HG02610 (cell line): ENCODE data around the gene OLFML1.

Source experiments
- ATAC-seq: cut with Tn5 transposase; IDR thresholded peaks from one replicate; pipeline ENCODE4 v1.9.1; 2021; ENCODE audit warnings: mild to moderate bottlenecking, moderate library complexity; ENCODE audit not compliant: unreplicated experiment

The OLFML1 gene

DNA sequence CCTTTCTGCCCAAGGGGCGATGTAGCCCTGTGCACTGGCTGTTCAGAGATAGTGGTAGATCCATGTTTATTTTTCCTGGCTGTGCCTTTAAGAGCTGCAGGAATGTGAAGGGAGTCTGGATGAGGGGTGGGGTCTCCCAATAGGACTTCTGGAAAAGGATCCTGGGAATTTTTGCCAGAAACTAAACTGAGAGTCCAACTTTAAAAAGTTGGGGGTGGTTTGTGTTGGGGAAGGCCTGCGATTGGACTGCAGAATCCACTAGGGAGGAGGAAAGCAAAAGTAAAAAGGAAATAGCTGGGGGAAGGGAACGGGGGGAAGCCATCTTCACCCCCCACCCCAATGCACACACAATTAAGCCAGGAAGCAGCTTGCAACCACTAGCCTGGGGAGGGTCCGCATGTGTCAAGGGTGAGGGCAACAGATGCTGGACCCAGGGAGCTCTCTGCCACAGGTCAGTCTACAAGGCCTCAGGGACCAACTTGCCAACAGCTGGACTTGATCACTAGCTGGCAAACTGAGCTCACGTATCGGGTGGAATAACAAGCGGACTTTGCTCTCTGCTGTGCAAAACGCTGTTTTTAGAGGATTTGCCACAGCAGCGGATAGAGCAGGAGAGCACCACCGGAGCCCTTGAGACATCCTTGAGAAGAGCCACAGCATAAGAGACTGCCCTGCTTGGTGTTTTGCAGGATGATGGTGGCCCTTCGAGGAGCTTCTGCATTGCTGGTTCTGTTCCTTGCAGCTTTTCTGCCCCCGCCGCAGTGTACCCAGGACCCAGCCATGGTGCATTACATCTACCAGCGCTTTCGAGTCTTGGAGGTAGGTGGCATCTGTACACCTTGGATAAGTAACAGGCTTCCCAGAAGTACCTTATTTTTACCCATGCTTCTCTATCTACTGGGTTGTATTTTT lies at the start of gene OLFML1:
Gene OLFML1 (plus strand): TSS at position 321 of the 912 bp plus-strand sequence. CDS start 370 bp downstream, at position 691.
- no peak for ATAC-seq

DNA sequence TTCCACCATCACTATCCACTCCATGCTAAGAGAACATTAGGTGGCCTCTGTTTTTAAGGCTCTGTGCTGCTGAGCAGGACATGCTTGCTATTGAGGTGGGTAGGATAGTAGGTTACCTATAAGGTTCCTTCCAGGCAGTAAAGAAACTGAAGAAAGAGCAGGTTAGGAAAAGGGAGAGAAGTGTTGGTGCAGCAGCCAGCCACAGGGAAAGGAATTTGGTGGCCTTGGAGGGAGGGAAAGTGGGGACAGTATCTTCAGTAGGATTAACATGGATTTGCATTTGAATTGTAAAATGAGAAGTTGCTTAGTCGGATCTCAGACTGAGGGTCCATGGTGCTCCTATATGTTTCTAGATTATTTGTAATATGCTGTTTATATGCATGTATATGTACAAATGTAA lies 49.2 kb upstream of the OLFML1 start:
- no peak for ATAC-seq

DNA sequence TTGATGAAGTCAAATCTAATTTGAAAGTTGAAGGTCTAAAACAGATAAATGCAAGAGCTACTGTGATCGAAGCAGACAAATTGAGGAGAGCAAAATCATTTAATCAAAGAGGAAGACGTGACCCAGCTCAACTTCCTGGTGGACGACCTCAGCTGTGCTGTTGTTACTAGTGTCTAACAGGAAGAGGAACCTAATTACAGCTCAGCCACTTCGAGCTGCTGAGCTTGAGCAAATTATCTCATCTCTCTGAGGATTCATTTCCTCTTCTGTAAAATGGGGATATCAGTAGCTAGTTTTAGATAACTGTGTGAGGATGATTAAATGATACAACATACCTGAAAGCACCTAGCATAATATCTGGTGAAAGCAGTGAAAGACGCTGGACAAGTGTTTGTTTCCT lies 48.6 kb upstream of the OLFML1 start:
- peak; percentile 63 for ATAC-seq

DNA sequence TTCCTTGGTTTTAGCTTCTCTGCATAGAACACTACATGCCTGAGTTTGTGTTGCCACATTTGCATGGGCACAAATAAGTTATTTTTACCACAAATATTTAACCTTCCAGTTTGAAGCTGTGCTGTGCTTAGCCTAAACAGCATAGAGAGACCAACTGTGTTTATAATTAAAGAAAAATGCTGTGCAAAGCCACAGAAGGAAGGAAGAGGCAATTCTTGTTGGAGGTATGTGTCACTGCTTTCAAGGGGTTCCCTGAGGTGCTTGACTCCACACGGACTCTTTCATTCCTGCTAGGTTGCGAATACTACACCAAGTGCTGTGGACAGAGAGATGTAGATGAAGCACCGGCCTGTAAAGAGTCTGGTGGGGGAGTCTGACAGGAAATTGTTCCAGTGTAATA lies 47.6 kb upstream of the OLFML1 start:
- ATAC-seq: no peak

DNA sequence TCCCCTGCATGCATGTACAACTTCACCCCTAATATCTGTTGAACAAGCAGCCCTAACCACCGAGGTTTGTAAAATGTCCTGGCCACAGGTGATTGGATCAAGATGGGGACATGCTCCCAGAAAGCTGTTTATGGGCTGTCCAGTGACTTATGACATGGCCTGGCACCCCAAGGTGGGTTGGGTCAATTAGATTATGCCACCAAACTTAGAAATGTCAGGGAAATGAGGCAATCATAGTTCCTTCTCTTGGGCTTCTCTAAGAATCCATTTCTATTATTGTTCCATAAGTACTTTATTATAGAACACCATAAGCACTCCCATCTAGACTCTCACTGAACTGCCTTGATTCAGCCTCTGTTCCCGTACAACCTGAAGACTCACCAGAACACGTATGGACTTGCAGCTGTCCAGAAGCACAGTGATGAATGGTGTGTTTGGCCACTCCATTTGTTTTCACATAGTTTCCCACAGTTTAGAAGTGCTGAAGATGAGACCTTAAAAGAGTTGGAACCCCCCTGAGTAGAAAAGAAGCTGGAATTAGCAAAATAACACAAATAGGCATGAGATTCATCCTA lies 45.5 kb upstream of the OLFML1 start:
- no peak for ATAC-seq

DNA sequence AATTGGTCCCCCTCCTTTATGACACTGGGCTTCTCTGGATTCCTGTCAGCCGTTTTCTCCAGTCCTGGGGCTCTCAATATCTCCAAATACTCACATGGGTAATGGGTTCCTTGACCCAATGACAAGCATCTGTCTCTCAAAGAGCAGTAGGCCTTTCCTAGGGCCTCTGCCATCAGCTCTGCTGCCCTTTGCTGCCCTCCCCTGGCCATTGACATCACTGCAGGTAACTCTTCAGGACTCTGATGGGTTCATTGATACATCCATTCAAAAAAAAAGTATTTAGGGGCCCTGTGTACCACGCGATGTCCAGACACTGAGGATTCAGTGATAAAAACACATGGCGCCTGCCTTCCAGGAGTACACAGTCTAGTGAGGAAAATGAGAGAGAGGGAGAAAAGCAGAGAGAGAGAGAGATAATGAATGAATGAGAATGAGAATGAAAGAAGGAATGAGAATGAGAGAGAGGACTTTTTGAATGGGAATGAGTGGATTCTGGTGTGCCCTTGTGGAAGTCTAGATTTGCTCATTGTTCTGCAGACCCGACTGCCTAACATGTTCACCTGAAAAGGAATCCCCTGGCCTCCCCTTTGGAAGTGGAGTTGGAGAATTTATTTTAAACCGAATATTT lies 42.6 kb upstream of the OLFML1 start:
- ATAC-seq: peak; percentile 90

DNA sequence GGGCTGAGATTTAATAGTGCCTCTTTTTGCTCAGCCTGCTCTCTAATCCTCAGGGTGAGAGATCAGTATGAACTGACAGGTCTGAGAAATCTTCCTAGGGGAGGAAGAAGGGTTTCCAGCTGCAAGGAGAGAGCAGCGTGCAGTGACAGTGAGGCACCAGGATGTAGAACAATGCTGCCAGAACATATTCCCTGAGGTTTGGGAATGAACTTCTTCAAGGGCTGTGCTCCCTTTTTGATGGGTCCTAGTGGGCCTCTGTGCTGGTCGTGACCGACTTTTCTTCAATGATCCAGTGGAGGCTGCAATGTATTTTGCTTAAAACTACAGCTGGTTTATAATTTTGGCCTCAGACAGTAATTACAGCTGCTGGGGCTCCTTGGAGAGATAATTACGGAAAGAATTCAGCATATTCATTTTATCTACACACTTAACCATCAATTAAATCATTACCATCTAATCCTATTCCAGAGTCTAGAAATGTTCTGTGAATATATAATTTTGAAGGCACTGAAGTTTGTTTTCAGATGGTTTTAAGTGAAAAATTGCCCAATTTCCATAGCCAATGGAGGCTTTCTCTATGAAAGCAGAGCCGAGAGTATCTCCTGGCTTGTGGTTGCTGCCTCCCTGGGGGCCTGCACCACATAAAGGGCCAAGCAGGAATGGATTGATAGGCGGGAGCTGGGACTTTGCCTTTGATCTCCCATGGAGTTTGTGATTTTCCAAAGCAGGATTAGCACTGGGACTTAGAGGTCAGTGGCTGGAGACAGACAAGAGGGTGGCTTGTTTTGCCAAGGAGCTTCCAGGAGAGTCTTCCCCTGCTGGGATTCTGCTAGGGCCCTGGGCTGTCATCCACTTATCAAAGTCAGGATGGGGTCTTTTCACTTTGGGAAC lies 41.0 kb upstream of the OLFML1 start:
- ATAC-seq: no peak

DNA sequence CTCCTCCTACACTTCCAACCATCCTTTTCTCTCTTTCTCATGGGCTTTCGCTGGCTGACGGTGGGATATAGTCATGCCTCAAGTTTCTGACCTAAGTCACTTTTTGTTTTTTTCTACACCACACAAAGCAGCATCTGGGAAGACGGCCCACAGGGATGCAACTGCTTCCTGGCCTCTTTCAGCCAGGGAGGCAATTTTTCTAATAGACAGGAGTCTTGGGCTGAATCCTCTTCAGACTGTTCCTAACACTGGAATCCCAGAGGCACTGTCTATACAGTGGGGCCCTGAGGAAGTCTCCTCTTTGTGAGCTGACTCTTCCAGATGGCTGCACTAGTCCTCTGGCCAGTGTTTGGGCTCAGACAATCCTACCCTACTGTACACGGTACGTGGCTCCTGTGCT lies 39.7 kb upstream of the OLFML1 start:
- ATAC-seq: no peak

DNA sequence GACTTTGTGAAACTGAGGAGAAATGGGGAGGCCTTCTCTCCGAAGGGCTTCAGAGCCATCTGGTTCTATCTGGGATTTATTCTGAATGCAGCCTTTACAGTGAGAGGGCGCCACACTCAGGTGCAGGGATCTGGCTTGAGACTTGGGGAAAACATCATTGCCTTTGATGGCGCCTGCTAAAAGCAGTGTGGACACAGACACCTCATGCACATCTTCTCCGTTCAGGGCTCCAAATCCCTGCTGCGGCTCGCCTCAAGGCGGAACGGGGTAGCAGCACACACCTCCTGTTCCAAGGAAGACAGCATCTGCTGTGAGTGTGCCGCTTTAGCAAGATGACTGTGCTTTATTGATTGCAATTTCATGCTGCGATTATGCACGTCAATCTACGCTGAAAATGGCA lies 37.1 kb upstream of the OLFML1 start:
- no peak for ATAC-seq

DNA sequence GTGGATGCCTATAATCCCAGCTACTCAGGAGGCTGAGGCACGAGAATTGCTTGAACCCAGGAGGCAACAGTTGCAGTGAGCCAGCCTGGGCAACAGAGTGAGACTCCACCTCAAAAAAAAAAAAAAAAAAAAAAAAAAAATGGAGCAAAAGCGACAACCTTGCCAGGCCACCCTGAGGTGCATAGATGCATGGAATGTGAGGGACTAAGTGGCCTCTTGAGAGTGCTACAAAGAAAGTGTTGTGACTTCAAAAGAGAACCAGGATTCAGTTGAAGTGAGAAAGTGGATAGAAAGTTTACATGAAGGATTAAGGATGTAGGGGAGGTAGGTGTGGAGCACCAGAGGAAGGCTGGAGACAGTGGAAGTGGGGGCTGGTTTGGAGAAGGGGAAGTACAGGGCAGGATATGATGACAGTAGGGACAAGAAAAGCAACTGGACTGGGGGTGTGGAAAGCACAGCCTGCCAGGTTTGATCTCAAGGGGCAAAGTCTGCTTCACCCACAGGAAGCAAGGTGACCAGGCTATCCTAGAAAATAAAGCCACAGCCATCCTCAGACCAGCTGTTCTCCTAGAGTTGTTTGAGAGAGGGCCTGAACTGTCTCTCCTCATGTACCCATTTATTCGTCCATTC lies 36.0 kb upstream of the OLFML1 start:
- ATAC-seq: no peak

DNA sequence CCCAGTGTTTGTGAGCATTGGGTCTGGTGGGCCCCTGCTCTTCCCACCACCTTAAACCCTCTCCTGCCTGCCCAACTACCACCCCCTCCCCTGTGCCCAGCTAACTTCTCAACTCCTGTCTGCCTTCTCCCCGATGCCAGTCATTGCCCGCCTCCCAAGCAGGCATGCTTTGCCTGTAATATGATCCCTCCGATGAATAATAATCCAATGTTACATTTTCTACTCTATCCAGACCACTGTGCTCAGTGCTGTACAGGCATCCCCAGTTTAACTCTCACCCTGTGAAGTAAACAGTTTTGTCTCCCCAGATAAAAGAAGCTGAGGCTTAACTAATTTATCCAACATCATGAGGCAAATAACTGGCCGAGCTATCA lies 35.5 kb upstream of the OLFML1 start:
- ATAC-seq: no peak

DNA sequence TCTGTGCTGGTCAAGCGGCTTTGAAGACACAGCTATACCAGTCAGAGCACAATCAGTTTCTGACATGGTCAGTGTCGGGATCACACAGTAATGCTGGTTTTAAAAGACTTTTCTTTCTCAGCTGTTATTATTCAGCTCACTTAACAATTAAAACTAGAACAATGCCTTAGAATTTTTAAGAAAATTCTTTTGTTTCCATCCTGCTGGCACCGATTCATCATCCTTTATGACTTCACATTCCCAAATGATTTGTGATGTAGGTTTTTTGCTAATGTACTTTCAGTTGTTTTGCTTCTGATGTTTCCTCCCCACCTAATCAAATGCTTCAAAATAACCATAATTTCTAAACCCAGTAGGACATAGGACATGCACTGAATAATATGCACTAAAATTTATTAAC lies 34.5 kb upstream of the OLFML1 start:
- no peak for ATAC-seq

DNA sequence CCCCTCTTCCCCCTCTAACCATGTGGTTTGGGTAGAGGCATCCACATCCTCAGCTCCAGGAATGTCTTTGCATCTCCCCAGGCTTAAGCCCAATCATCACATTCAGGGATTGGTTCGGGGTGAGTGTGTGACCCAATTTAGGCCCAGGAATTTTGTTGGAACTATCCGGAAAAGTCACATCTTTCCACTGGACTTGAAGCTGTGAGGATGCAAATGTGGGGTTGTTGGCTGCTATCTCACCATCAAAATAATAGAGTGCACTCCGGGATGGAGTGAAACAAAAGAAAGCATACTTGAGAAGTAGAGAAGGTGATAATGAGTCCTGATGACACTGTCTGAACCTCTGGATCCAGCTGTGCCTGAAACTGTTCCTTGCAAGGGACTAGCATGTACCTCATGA lies 33.8 kb upstream of the OLFML1 start:
- no peak for ATAC-seq

DNA sequence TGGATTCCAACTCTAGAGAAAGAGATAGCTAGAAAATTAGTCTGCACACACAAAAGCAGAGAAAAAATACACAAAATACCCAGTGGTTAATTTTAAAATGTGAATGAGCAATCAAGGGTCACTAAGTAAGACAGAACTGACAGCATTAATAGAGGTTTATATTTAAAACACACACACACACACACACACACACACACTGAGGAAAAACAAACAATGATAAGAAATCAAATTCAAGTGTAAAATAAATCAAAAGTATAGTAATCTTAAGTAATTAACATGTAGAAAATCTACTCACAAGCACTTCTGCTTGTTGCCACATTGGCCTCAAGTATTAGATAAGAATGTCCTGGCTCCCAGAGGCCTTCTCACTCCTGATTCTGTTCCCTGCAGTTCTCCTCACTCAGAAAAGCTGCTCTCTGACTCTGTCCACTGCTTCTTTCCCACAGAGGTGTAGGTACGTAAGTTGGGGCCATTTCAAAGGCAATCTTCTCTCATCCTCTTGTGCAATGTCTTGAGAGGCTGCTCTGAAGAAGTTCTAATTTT lies 33.3 kb upstream of the OLFML1 start:
- ATAC-seq: no peak

DNA sequence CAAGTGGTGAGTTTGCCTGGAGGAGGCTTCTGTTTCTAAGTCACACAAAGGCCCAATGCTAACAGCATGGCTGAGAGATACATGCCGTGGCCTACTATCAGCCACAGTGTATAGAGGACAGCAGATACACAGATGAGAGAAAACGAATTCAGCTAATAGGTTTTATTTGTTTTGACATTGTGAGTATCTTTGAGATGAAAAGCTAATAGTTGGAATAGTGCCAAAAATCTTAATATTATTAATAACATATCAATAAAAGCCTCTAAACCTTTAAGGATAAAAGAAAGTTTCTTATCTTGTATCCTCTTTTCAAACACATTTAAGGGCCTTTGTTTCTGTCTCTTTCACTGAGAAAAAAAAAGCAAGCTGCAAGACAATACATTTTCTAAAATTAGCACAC lies 30.5 kb upstream of the OLFML1 start:
- ATAC-seq: no peak

DNA sequence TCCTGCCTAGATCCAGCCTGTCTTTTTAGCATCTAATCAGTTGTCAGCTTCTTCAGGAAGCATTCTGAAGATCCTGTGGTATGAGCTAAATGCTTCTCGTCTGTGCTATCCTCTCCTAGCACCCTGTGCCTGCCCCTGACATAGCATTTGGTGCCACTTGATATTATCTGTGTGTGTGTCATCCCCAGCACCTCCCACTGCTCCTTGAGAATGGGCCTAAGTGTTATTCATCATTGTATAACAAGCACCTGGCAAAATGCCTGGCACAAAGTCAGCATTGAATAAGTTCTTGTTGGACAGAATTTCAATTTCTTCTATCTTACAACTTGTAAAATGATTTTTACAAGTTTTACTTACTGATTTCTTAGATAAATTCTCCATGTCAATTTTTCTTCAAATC lies 28.1 kb upstream of the OLFML1 start:
- ATAC-seq: no peak

DNA sequence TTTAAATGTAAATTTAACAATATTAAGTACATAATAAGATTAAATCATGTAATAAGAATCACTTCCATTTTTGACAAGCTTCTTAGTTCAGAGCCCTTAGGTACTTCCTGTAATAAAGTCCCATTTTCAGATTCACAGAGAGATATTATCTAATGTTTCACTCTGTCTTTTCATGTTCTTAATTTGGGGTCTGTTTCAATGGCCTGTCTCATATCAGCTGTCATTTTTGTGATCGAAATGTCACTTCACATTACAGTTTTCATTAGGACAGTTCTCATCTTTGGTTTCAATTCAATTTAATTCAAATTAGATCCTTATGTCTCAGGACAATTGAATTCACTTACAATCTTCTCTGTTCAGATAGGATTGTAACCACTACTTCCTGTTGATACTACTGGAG lies 22.6 kb upstream of the OLFML1 start:
- no peak for ATAC-seq

DNA sequence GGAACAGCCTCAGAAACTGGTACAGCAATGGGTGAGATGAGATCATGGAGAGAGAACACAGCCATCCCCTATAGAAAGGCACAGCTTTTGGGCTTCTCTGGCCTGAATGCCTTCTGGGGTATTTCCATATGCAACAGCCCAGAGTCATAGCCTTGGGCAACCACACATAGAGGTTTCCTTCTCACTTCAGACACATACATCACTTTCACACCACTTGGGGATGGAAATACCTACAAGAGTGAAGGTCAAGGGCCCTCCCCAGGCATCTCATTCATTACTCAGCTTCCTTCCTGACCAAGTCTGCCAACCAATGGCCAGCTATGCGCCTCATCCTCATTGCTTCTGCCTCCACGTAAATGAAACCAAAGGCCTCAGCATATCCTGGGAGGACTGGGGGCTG lies 17.7 kb upstream of the OLFML1 start:
- peak; percentile 92 for ATAC-seq

DNA sequence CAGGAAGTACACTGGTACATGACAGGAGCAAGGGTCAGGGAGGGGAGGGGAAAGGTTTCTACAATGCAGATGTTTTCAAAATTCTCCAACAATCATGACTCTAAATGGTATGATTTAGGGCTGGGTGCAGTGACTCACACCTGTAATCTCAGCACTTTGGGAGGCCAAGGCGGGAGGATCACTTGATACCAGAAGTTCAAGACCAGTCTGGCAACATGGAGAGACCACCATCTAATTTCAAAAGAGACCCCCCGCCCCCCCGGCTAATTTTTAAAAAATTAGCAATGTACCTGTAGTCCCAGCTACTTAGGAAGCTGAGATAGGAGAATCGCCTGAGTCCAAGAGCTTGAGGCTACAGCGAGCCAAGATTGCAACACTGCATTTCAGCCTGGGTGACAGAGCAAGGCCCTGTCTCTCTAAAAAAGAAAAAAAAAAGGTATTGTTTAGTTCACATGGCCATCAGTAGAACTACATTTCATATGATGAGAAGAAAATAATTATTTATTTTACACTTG lies 15.9 kb upstream of the OLFML1 start:
- ATAC-seq: no peak

DNA sequence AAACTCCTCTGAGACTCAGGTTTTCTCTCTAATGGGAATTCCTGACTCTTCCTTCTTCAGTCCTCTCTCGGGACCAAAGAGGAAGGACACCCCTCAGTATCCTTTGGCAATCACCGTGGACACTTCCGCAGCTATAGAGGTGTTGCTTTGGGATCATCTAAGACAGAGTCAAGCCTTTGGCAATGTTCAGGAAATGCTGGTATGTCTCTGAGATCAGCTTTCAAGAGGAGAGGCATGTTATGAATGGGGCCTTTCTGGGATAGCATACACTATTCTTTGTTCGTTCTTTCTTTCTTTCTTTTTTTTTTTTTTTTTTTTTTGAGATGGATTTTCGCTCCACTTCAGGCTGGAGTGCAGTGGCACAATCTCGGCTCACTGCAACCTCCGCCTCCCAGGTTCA lies 14.2 kb upstream of the OLFML1 start:
- ATAC-seq: no peak
